Hepatocyte (in vitro differentiated cells): ENCODE results near the gene ATF7IP. TPM values are rescaled to one million over a fixed set of nuclear protein-coding genes. Genes with fewer than 3 reads are reported as not detected.

Experiments
- DNase-seq: peaks from one replicate; pipeline ENCODE4 v3.0.0-alpha.2; 2016; ENCODE audit warnings: low spot score
- H2AFZ ChIP-seq: fragments of 200-600 bp; sonication (generic); 2 replicates; pipeline ENCODE4 v1.6.0; 2016; ENCODE audit warnings: antibody characterized with exemption, mild to moderate bottlenecking
- H3K27ac ChIP-seq: fragments of 200-600 bp; sonication (generic); 2 replicates; pipeline ENCODE4 v1.5.1; 2016; ENCODE audit warnings: mild to moderate bottlenecking
- H3K27me3 ChIP-seq: fragments of 200-600 bp; sonication (generic); 2 replicates; pipeline ENCODE4 v1.6.1; 2016
- H3K36me3 ChIP-seq: fragments of 200-600 bp; sonication (generic); replicated peaks from 2 replicates; pipeline ENCODE4 v1.5.1; 2016; ENCODE audit warnings: low read depth; ENCODE audit not compliant: insufficient read depth
- H3K4me1 ChIP-seq: fragments of 200-600 bp; sonication (generic); 2 replicates; pipeline ENCODE4 v1.5.1; 2016; ENCODE audit warnings: mild to moderate bottlenecking, moderate library complexity; ENCODE audit not compliant: insufficient read depth
- H3K4me2 ChIP-seq: fragments of 200-600 bp; sonication (generic); 2 replicates; pipeline ENCODE4 v1.6.0; 2016
- H3K4me3 ChIP-seq: fragments of 200-600 bp; sonication (generic); 2 replicates; pipeline ENCODE4 v1.5.1; 2016; ENCODE audit warnings: mild to moderate bottlenecking
- H3K79me2 ChIP-seq: fragments of 200-600 bp; sonication (generic); 2 replicates; pipeline ENCODE4 v1.6.0; 2017; ENCODE audit warnings: mild to moderate bottlenecking
- H3K9me2 ChIP-seq: fragments of 200-600 bp; sonication (generic); replicated peaks from 2 replicates; pipeline ENCODE4 v1.6.0; 2017; ENCODE audit warnings: mild to moderate bottlenecking; ENCODE audit not compliant: insufficient read depth
- H3K9me3 ChIP-seq: fragments of 200-600 bp; sonication (generic); 2 replicates; pipeline ENCODE4 v1.5.1; 2016; ENCODE audit warnings: low read depth, mild to moderate bottlenecking
- H4K20me1 ChIP-seq: fragments of 200-600 bp; sonication (generic); 2 replicates; pipeline ENCODE4 v1.6.0; 2016; ENCODE audit warnings: mild to moderate bottlenecking; ENCODE audit not compliant: insufficient read depth, poor library complexity, severe bottlenecking
- EZH2 ChIP-seq: fragments of 200-600 bp; sonication (generic); IDR thresholded peaks from 2 replicates; pipeline ENCODE4 v1.6.1; 2016; ENCODE audit warnings: antibody characterized with exemption, mild to moderate bottlenecking, borderline replicate concordance
- EZH2phosphoT487 ChIP-seq: fragments of 200-600 bp; sonication (generic); IDR thresholded peaks from one replicate; pipeline ENCODE4 v1.6.1; 2018; ENCODE audit warnings: antibody characterized with exemption, mild to moderate bottlenecking, low read depth, moderate library complexity; ENCODE audit not compliant: unreplicated experiment, severe bottlenecking
- WGBS: methylation state at CpG from one replicate; pipeline ENCODE4 v1.1.6; 2016; ENCODE audit warnings: low lambda C conversion rate; ENCODE audit errors: missing lambda C conversion rate; 5-methylcytosine and 5-hydroxymethylcytosine counted together
- polyA plus RNA-seq: library from polyadenylated mRNA; unstranded; fragments of >200 nt; fragmentation: Nextera tagmentation; extraction: Ambion mirVana; gene quantifications from 2 replicates; pipeline ENCODE4 v1.2.1, GENCODE V29; 2016
- total RNA-seq: library from RNA; depleted of rRNA; stranded (reverse); fragments of >200 nt; gene quantifications from 2 replicates; pipeline ENCODE4 v1.2.3, GENCODE V29; 2014
- TF ChIP-seq, protein P1 (sequence below): fragments of 200-600 bp; sonication (generic); IDR thresholded peaks from 2 replicates; pipeline ENCODE4 v1.5.1; 2016; ENCODE audit warnings: antibody characterized with exemption, mild to moderate bottlenecking; ENCODE audit not compliant: poor library complexity

The ATF7IP gene
- total and polyA plus RNA-seq, 2 experiments from 2014 or later = 24.8 to 52.5 TPM

DNA sequence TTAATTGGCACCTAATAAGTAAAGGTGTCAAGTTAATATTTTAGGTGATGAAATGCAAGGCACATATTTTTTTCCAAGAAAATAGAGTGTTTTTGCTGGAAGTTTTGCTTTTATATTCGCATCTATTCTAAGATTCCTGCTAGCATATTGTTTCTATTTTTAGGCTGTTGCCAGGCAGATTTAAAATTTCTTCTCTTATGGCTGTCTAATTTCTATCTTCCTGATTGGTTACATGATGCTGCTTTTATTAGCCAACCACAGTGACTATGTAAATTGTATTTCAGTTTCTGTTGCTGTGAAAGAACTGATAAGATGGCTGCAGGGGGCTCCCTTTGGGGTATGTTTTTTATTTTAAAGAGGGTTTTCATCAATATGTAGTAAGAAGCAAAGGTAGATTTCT, 42.7 kb downstream of the ATF7IP start:
- WGBS = 100% methylated on average over 1 of the region's 1 CpG
- H3K9me3 ChIP-seq = no peaks in the 10 kb centered on the region
- no peak overlapping the region for H3K4me2 ChIP-seq
- H3K4me3 ChIP-seq = no peak overlapping the region
- H3K27ac ChIP-seq = no peak overlapping the region
- H2AFZ ChIP-seq = no peak overlapping the region
- H4K20me1 ChIP-seq = peaks cover 10% of the 10 kb centered on the region
- H3K36me3 ChIP-seq = no peaks in the 10 kb centered on the region
- peaks cover 11% of the 10 kb centered on the region for H3K4me1 ChIP-seq
- H3K27me3 ChIP-seq = no peaks in the 10 kb centered on the region
- no peaks in the 10 kb centered on the region for H3K9me2 ChIP-seq
- TF ChIP-seq EZH2 (no peak), EZH2phosphoT487 (no peak)
- TF ChIP-seq, protein P1, sequence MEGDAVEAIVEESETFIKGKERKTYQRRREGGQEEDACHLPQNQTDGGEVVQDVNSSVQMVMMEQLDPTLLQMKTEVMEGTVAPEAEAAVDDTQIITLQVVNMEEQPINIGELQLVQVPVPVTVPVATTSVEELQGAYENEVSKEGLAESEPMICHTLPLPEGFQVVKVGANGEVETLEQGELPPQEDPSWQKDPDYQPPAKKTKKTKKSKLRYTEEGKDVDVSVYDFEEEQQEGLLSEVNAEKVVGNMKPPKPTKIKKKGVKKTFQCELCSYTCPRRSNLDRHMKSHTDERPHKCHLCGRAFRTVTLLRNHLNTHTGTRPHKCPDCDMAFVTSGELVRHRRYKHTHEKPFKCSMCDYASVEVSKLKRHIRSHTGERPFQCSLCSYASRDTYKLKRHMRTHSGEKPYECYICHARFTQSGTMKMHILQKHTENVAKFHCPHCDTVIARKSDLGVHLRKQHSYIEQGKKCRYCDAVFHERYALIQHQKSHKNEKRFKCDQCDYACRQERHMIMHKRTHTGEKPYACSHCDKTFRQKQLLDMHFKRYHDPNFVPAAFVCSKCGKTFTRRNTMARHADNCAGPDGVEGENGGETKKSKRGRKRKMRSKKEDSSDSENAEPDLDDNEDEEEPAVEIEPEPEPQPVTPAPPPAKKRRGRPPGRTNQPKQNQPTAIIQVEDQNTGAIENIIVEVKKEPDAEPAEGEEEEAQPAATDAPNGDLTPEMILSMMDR = no peak
- peaks cover 100% of the 10 kb centered on the region for H3K79me2 ChIP-seq
- no peak for DNase-seq

DNA sequence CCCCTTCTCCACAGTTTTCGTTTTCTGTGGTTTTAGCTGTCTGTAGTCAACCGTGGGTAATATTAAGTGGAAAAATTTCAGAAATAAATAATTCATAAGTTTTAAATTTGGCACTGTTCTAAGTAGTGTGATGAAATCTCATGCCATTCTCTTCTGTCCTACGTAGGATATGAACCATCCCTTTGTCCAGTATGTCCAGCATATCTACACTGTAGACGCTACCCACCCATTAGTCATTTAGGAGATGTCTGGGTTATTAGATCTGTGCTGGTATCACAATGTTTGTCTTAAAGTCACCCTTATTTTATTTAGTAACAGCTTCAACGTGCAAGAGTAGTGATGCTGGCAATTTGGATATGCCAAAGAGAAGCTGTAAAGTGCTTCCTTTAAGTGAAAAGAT, 44.7 kb downstream of the ATF7IP start:
- H3K79me2 ChIP-seq = peaks cover 100% of the 10 kb centered on the region
- 97% methylated on average over 5 of the region's 5 CpGs for WGBS
- no peak overlapping the region for H3K4me3 ChIP-seq
- no peaks in the 10 kb centered on the region for H3K9me3 ChIP-seq
- no peak overlapping the region for H3K27ac ChIP-seq
- no peaks in the 10 kb centered on the region for H3K4me1 ChIP-seq
- H3K9me2 ChIP-seq = no peaks in the 10 kb centered on the region
- no peaks in the 10 kb centered on the region for H3K27me3 ChIP-seq
- no peak overlapping the region for H3K4me2 ChIP-seq
- H3K36me3 ChIP-seq = no peaks in the 10 kb centered on the region
- peaks cover 4% of the 10 kb centered on the region for H4K20me1 ChIP-seq
- DNase-seq = no peak
- H2AFZ ChIP-seq = no peak overlapping the region
- TF ChIP-seq EZH2phosphoT487 (no peak), EZH2 (no peak)
- TF ChIP-seq, protein P1 = no peak

DNA sequence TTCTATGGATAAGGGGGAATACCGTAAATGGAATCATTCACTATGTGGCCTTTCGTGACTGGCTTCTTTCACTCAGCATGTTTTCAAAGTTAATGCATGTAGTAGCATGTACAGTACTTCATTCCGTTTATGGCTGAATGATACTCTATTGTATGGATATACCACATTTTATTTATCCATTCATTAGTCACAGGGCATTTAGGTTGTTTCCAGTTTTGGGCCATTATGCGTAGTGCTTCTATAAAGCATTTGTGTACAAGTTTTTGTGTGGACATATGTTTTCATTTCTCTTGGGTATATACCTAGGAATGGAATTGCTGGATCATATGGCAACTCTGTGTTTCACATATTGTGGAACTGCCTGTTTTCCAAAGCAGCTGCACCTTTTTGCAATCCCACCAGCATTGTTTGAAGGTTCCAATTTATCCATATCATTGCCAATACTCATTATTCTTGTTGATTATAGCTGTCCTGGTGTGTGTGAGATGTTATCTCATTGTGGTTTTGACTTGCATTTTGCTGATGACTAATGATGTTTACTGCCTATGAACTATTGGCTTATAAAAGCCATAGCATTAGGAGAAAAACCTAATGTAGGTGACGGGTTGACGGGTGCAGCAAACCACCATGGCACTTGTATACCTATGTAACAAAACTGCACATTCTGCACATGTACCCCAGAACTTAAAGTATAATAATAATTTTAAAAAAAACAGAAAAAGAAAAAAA, 45.5 kb downstream of the ATF7IP start:
- H3K27ac ChIP-seq = no peak overlapping the region
- H3K27me3 ChIP-seq = no peaks in the 10 kb centered on the region
- TF ChIP-seq EZH2phosphoT487 = no peak
- TF ChIP-seq, protein P1 = no peak
- TF ChIP-seq EZH2 = no peak
- H4K20me1 ChIP-seq = peaks cover 4% of the 10 kb centered on the region
- WGBS = 97% methylated on average over 6 of the region's 6 CpGs
- no peak overlapping the region for H3K4me2 ChIP-seq
- no peak overlapping the region for H3K4me3 ChIP-seq
- H3K9me3 ChIP-seq = no peaks in the 10 kb centered on the region
- no peak for DNase-seq
- no peaks in the 10 kb centered on the region for H3K36me3 ChIP-seq
- no peaks in the 10 kb centered on the region for H3K4me1 ChIP-seq
- no peaks in the 10 kb centered on the region for H3K9me2 ChIP-seq
- H3K79me2 ChIP-seq = peaks cover 100% of the 10 kb centered on the region
- H2AFZ ChIP-seq = no peak overlapping the region
